Thyroid gland (tissue), 4 donors: ENCODE measurements around the gene PPP3CA.

Experiments
- CTCF ChIP-seq, 6 experiments: fragments of 200-600 bp in 3 of 6; fragments of 450-650 bp in 3 of 6; sonication (generic) in 3 of 6; IDR thresholded peaks; one replicate each; pipeline ENCODE4 v1.5.1; 2016 to 2019; ENCODE audit warnings: antibody characterized with exemption in 6 of 6, mild to moderate bottlenecking in 2 of 6, inconsistent platforms in 1 of 6, moderate library complexity in 1 of 6
- POLR2A ChIP-seq, 2 donors: fragments of 450-650 bp; IDR thresholded peaks; one replicate each; pipeline ENCODE4 v1.6.1; 2017; ENCODE audit warnings: antibody characterized with exemption in 2 of 2, mild to moderate bottlenecking in 2 of 2, moderate library complexity in 1 of 2

GRCh38 chr4:101074326-101074725, 273.0 kb downstream of the PPP3CA start:
- TF ChIP-seq CTCF (IDR thresholded peaks at IDR 0.05) (no peak), POLR2A (IDR thresholded peaks at IDR 0.05) (no peak)
